ENCODE measurements around the gene DIP2A.

Gene DIP2A

GRCh38 chr21:46456750-46457149 is 1.9 kb upstream of the DIP2A start:
- Histone ChIP-seq H3K9me3 (replicated peaks; ENCODE audit: insufficient read depth, low read length) (no peaks in the 10 kb centered on the region), H3K27ac (ENCODE audit: low read length) (no peak overlapping the region), H3K9ac (ENCODE audit: low read length) (no peak overlapping the region), H3F3A (ENCODE audit: insufficient read depth, low read length) (peaks cover 4% of the 10 kb centered on the region; the same call in 1 of the 2 replicates), H3K36me3 (replicated peaks; ENCODE audit: insufficient read depth, low read length) (no peaks in the 10 kb centered on the region), H2AFZ (ENCODE audit: low read length) (no peak overlapping the region), H3K4me3 (ENCODE audit: low read length) (no peak overlapping the region), H3K4me2 (ENCODE audit: low read depth, low read length) (peak overlapping the region; percentile 81; the same call in 1 of the 2 replicates), H3K4me1 (ENCODE audit: low read length) (peaks cover 13% of the 10 kb centered on the region; the same call in 1 of the 2 replicates), H3K79me2 (ENCODE audit: low read length) (peaks cover 76% of the 10 kb centered on the region), H3K9me2 (replicated peaks; ENCODE audit: insufficient read depth, low read length) (no peaks in the 10 kb centered on the region), H4K20me1 (ENCODE audit: insufficient read depth, low read length) (no peaks in the 10 kb centered on the region), H3K27me3 (replicated peaks; ENCODE audit: insufficient read depth, low read length) (no peaks in the 10 kb centered on the region)
- TF ChIP-seq EZH2phosphoT487 (IDR thresholded peaks at IDR 0.05; ENCODE audit: low read length) (no peak), CTCF (IDR thresholded peaks at IDR 0.05; ENCODE audit: low read length) (no peak), EZH2 (optimal IDR thresholded peaks at IDR 0.05; ENCODE audit: low read depth, low read length) (no peak)
- DNase-seq = no peak

- H3K4me2 ChIP-seq (ENCODE audit: low read depth, low read length) = peak overlapping the region; percentile 81
- H3K4me3 ChIP-seq (ENCODE audit: low read length) = peak overlapping the region; percentile 96
- peaks cover 13% of the 10 kb centered on the region; the same call in 1 of the 2 replicates for H3K4me1 ChIP-seq (ENCODE audit: low read length)
- no peak for TF ChIP-seq EZH2phosphoT487 (IDR thresholded peaks at IDR 0.05; ENCODE audit: low read length)
- no peak for TF ChIP-seq EZH2 (optimal IDR thresholded peaks at IDR 0.05; ENCODE audit: low read depth, low read length)
- H3K79me2 ChIP-seq (ENCODE audit: low read length) = peaks cover 81% of the 10 kb centered on the region
- H3K9me3 ChIP-seq (replicated peaks; ENCODE audit: insufficient read depth, low read length) = no peaks in the 10 kb centered on the region
- peaks cover 4% of the 10 kb centered on the region; the same call in 1 of the 2 replicates for H3F3A ChIP-seq (ENCODE audit: insufficient read depth, low read length)
- H3K36me3 ChIP-seq (replicated peaks; ENCODE audit: insufficient read depth, low read length) = no peaks in the 10 kb centered on the region
- no peaks in the 10 kb centered on the region for H3K27me3 ChIP-seq (replicated peaks; ENCODE audit: insufficient read depth, low read length)
- DNase-seq = peak; percentile 59
- no peaks in the 10 kb centered on the region for H4K20me1 ChIP-seq (ENCODE audit: insufficient read depth, low read length)
- peak overlapping the region; percentile 97 for H2AFZ ChIP-seq (ENCODE audit: low read length)
- H3K9me2 ChIP-seq (replicated peaks; ENCODE audit: insufficient read depth, low read length) = no peaks in the 10 kb centered on the region
- peak overlapping the region; percentile 87 for H3K27ac ChIP-seq (ENCODE audit: low read length)
- peak overlapping the region; percentile 97 for H3K9ac ChIP-seq (ENCODE audit: low read length)
Observed at GRCh38 chr21:46457801-46458314, 833 bp upstream of the DIP2A start.

GRCh38 chr21:46459024-46459355 is 299 bp downstream of the DIP2A start:
- H4K20me1 ChIP-seq (ENCODE audit: insufficient read depth, low read length) = no peaks in the 10 kb centered on the region
- peak overlapping the region; percentile 79 for H3K9ac ChIP-seq (ENCODE audit: low read length)
- H3K27ac ChIP-seq (ENCODE audit: low read length) = no peak overlapping the region
- peak overlapping the region; percentile 42; the same call in 1 of the 2 replicates for H3K4me2 ChIP-seq (ENCODE audit: low read depth, low read length)
- no peaks in the 10 kb centered on the region for H3K36me3 ChIP-seq (replicated peaks; ENCODE audit: insufficient read depth, low read length)
- H3K4me3 ChIP-seq (ENCODE audit: low read length) = peak overlapping the region; percentile 86
- peaks cover 13% of the 10 kb centered on the region; the same call in 1 of the 2 replicates for H3K4me1 ChIP-seq (ENCODE audit: low read length)
- H3K27me3 ChIP-seq (replicated peaks; ENCODE audit: insufficient read depth, low read length) = no peaks in the 10 kb centered on the region
- no peaks in the 10 kb centered on the region for H3K9me2 ChIP-seq (replicated peaks; ENCODE audit: insufficient read depth, low read length)
- peaks cover 83% of the 10 kb centered on the region for H3K79me2 ChIP-seq (ENCODE audit: low read length)
- H2AFZ ChIP-seq (ENCODE audit: low read length) = peak overlapping the region; percentile 80
- H3F3A ChIP-seq (ENCODE audit: insufficient read depth, low read length) = peaks cover 4% of the 10 kb centered on the region; the same call in 1 of the 2 replicates
- DNase-seq = no peak
- H3K9me3 ChIP-seq (replicated peaks; ENCODE audit: insufficient read depth, low read length) = no peaks in the 10 kb centered on the region
- TF ChIP-seq CTCF (IDR thresholded peaks at IDR 0.05; ENCODE audit: low read length) (no peak), EZH2 (optimal IDR thresholded peaks at IDR 0.05; ENCODE audit: low read depth, low read length) (no peak), EZH2phosphoT487 (IDR thresholded peaks at IDR 0.05; ENCODE audit: low read length) (no peak)

All from MM.1S (cell line).